ENCODE measurements around the gene MYORG. TPM values are rescaled to one million over a fixed set of nuclear protein-coding genes. Genes with fewer than 3 reads are reported as not detected.

MYORG gene
- total and polyA plus RNA-seq, 2 experiments from 2014 or later = 23.4 to 32.2 TPM

GRCh38 chr9:34392511-34392910 lies 15.8 kb upstream of the MYORG start:
- Histone ChIP-seq H2AFZ (no peak overlapping the region), H3K27ac (no peak overlapping the region), H3K4me3 (no peak overlapping the region), H3K4me2 (no peak overlapping the region), H4K20me1 (ENCODE audit: insufficient read depth, poor library complexity, severe bottlenecking) (no peaks in the 10 kb centered on the region), H3K36me3 (replicated peaks; ENCODE audit: insufficient read depth, low read depth) (no peaks in the 10 kb centered on the region), H3K27me3 (no peaks in the 10 kb centered on the region), H3K9me3 (ENCODE audit: low read depth) (no peaks in the 10 kb centered on the region), H3K4me1 (ENCODE audit: insufficient read depth) (no peaks in the 10 kb centered on the region), H3K79me2 (no peaks in the 10 kb centered on the region), H3K9me2 (replicated peaks; ENCODE audit: insufficient read depth) (no peaks in the 10 kb centered on the region)
- DNase-seq (ENCODE audit: low spot score) = no peak
- no peak for TF ChIP-seq EZH2phosphoT487 (IDR thresholded peaks at IDR 0.05; ENCODE audit: low read depth, severe bottlenecking, unreplicated experiment)
- TF ChIP-seq EZH2 (IDR thresholded peaks at IDR 0.05; ENCODE audit: borderline replicate concordance) = no peak
- 62% methylated on average over 1 of the region's 1 CpG for WGBS (ENCODE audit: low lambda C conversion rate, missing lambda C conversion rate)

- Histone ChIP-seq H3K4me3 (no peak overlapping the region), H2AFZ (no peak overlapping the region), H3K27ac (no peak overlapping the region), H3K4me2 (no peak overlapping the region), H3K9me2 (replicated peaks; ENCODE audit: insufficient read depth) (no peaks in the 10 kb centered on the region), H3K4me1 (ENCODE audit: insufficient read depth) (no peaks in the 10 kb centered on the region), H3K9me3 (ENCODE audit: low read depth) (no peaks in the 10 kb centered on the region), H4K20me1 (ENCODE audit: insufficient read depth, poor library complexity, severe bottlenecking) (no peaks in the 10 kb centered on the region), H3K79me2 (no peaks in the 10 kb centered on the region), H3K27me3 (no peaks in the 10 kb centered on the region), H3K36me3 (replicated peaks; ENCODE audit: insufficient read depth, low read depth) (no peaks in the 10 kb centered on the region)
- DNase-seq (ENCODE audit: low spot score) = no peak
- no peak for TF ChIP-seq CTCF (IDR thresholded peaks at IDR 0.05; ENCODE audit: poor library complexity)
- TF ChIP-seq EZH2phosphoT487 (IDR thresholded peaks at IDR 0.05; ENCODE audit: low read depth, severe bottlenecking, unreplicated experiment) = no peak
- no peak for TF ChIP-seq EZH2 (IDR thresholded peaks at IDR 0.05; ENCODE audit: borderline replicate concordance)
- WGBS (ENCODE audit: low lambda C conversion rate, missing lambda C conversion rate) = 93% methylated on average over 4 of the region's 4 CpGs
Measured at GRCh38 chr9:34387239-34387638, 10.5 kb upstream of the MYORG start.

- 93% methylated on average over 3 of the region's 3 CpGs for WGBS (ENCODE audit: low lambda C conversion rate, missing lambda C conversion rate)
- TF ChIP-seq EZH2phosphoT487 (IDR thresholded peaks at IDR 0.05; ENCODE audit: low read depth, severe bottlenecking, unreplicated experiment) = no peak
- TF ChIP-seq CTCF (IDR thresholded peaks at IDR 0.05; ENCODE audit: poor library complexity) = no peak
- TF ChIP-seq EZH2 (IDR thresholded peaks at IDR 0.05; ENCODE audit: borderline replicate concordance) = no peak
- Histone ChIP-seq H3K27me3 (peaks cover 5% of the 10 kb centered on the region), H3K4me2 (no peak overlapping the region), H3K9me2 (replicated peaks; ENCODE audit: insufficient read depth) (no peaks in the 10 kb centered on the region), H3K4me3 (no peak overlapping the region), H4K20me1 (ENCODE audit: insufficient read depth, poor library complexity, severe bottlenecking) (no peaks in the 10 kb centered on the region), H2AFZ (no peak overlapping the region), H3K4me1 (ENCODE audit: insufficient read depth) (no peaks in the 10 kb centered on the region), H3K36me3 (replicated peaks; ENCODE audit: insufficient read depth, low read depth) (no peaks in the 10 kb centered on the region), H3K9me3 (ENCODE audit: low read depth) (no peaks in the 10 kb centered on the region), H3K79me2 (no peaks in the 10 kb centered on the region), H3K27ac (no peak overlapping the region)
- DNase-seq (ENCODE audit: low spot score) = no peak
Measured at GRCh38 chr9:34386656-34387055, 10.0 kb upstream of the MYORG start.

GRCh38 chr9:34385561-34386230 lies 9.0 kb upstream of the MYORG start:
- H3K4me3 ChIP-seq = no peak overlapping the region
- no peak overlapping the region for H3K27ac ChIP-seq
- H3K4me1 ChIP-seq (ENCODE audit: insufficient read depth) = peaks cover 5% of the 10 kb centered on the region
- TF ChIP-seq EZH2phosphoT487 (IDR thresholded peaks at IDR 0.05; ENCODE audit: low read depth, severe bottlenecking, unreplicated experiment) = no peak
- no peak for TF ChIP-seq CTCF (IDR thresholded peaks at IDR 0.05; ENCODE audit: poor library complexity)
- TF ChIP-seq EZH2 (IDR thresholded peaks at IDR 0.05; ENCODE audit: borderline replicate concordance) = no peak
- no peaks in the 10 kb centered on the region for H3K79me2 ChIP-seq
- no peak for DNase-seq (ENCODE audit: low spot score)
- H3K9me3 ChIP-seq (ENCODE audit: low read depth) = no peaks in the 10 kb centered on the region
- H3K27me3 ChIP-seq = peaks cover 11% of the 10 kb centered on the region
- H4K20me1 ChIP-seq (ENCODE audit: insufficient read depth, poor library complexity, severe bottlenecking) = no peaks in the 10 kb centered on the region
- no peaks in the 10 kb centered on the region for H3K36me3 ChIP-seq (replicated peaks; ENCODE audit: insufficient read depth, low read depth)
- no peaks in the 10 kb centered on the region for H3K9me2 ChIP-seq (replicated peaks; ENCODE audit: insufficient read depth)
- no peak overlapping the region for H2AFZ ChIP-seq
- 88% methylated on average over 6 of the region's 6 CpGs for WGBS (ENCODE audit: low lambda C conversion rate, missing lambda C conversion rate)
- no peak overlapping the region for H3K4me2 ChIP-seq
